Measurements from ENCODE around the gene RELL2.
A peak's percentile ranks its signal among the peaks of the same experiment; 100 is the strongest.

RELL2 gene, protein sequence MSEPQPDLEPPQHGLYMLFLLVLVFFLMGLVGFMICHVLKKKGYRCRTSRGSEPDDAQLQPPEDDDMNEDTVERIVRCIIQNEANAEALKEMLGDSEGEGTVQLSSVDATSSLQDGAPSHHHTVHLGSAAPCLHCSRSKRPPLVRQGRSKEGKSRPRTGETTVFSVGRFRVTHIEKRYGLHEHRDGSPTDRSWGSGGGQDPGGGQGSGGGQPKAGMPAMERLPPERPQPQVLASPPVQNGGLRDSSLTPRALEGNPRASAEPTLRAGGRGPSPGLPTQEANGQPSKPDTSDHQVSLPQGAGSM

DNA sequence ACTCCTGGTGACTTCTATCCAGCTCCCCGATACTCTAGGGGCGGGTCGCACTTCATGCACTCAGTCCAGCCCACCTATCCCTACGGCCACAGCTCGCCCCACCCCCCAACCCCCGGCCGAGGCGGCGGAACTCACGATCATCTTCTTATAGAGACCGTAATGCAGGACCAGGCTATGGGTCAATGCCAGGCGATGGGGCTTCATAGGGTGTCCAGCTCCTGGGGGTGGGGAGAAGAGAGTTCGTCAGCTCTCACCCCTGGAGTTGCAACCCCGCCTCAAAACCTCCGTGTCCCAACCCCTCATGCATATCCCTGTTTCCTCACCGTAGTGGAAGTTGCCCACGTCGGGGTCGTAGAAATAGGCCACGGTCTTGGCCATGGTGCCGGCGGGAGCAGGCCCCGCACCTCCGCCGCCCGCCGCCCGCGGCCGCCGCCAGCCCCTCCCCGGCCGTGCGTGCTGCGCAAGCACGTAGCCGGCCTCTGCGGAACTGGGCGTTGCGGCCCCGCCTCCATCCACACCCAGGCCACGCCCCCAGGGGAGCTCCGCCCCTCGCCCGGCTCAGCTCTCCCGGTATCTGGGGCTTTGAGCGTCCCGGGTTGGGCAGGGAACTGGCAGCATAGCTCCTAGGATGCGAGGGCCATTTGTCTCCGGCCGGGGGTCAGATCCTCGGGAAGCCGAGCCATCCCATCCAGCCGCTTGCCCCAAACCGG is at the start of gene RELL2, which contains the start of gene HDAC3:
Gene RELL2, plus strand, starts transcription at position 585 of the 710 bp plus-strand sequence. CDS start 1,229 bp downstream, outside the sequence.
Gene HDAC3, minus strand, starts transcription at position 437 of the 710 bp plus-strand sequence. Its CDS starts 59 bp downstream, at position 378.
- H3K4me3 ChIP-seq (ENCODE audit: low read depth, low read length) = peak within 1 kb of the TSS; percentile 92
- H3K9me3 ChIP-seq (ENCODE audit: control insufficient read depth, insufficient read depth, low read length) = no peaks in the 10 kb centered on the region
- H3K27ac ChIP-seq (ENCODE audit: low read depth, low read length) = peak within 1 kb of the TSS; percentile 85
- H3K36me3 ChIP-seq (ENCODE audit: control insufficient read depth, insufficient read depth, low read length) = peaks cover 37% of the 10 kb centered on the region
- H3K4me1 ChIP-seq (ENCODE audit: control insufficient read depth, insufficient read depth, low read length) = peaks cover 12% of the 10 kb centered on the region
- H3K9ac ChIP-seq (ENCODE audit: low read depth, low read length) = peak within 1 kb of the TSS; percentile 77
- H3K27me3 ChIP-seq (ENCODE audit: control insufficient read depth, insufficient read depth, low read length) = no peaks in the 10 kb centered on the region

DNA sequence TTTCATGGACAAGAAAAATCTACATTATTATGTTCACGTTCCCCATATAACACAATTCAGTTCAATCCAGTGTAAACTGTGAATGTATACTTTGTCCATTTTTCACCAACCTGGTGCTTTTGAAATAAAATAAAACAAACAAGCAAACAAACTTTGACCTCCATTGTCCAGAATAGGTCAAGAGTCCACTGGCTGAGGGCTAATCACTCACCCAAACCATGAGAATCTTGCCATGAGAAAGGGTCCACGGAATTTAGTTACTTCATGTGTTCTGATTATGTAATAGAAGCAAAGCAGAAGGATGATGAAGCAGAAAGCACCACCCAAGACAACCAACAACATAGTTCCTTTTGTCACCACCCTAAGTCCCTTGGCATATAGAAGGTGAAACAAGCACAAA is 46.7 kb upstream of the RELL2 start:
- Histone ChIP-seq H3K4me3 (ENCODE audit: low read depth, low read length) (no peak overlapping the region), H3K4me1 (ENCODE audit: control insufficient read depth, insufficient read depth, low read length) (no peaks in the 10 kb centered on the region), H3K27ac (ENCODE audit: low read depth, low read length) (no peak overlapping the region), H3K27me3 (ENCODE audit: control insufficient read depth, insufficient read depth, low read length) (no peaks in the 10 kb centered on the region), H3K9ac (ENCODE audit: low read depth, low read length) (no peak overlapping the region), H3K36me3 (ENCODE audit: control insufficient read depth, insufficient read depth, low read length) (peaks cover 27% of the 10 kb centered on the region), H3K9me3 (ENCODE audit: control insufficient read depth, insufficient read depth, low read length) (no peaks in the 10 kb centered on the region)

DNA sequence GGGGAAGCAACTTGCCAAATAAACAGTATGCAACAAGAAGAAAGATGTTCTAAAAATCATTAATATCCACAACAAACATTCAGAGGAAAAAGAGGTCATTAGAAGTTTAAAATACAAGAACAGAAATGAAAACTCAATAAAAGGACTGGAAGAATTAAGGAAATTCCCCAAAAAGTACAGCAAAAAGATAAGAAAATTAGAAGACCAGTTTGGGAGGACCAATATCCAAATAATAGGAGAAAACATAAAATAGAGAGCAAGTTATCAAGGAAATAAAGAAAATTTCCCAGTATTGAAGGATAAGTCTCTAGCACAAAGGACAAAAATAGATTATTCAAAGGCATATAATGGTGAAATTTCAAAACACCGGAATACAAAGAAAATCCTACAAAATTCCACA is 39.9 kb upstream of the RELL2 start:
- Histone ChIP-seq H3K36me3 (ENCODE audit: control insufficient read depth, insufficient read depth, low read length) (no peaks in the 10 kb centered on the region), H3K4me1 (ENCODE audit: control insufficient read depth, insufficient read depth, low read length) (no peaks in the 10 kb centered on the region), H3K9me3 (ENCODE audit: control insufficient read depth, insufficient read depth, low read length) (no peaks in the 10 kb centered on the region)

DNA sequence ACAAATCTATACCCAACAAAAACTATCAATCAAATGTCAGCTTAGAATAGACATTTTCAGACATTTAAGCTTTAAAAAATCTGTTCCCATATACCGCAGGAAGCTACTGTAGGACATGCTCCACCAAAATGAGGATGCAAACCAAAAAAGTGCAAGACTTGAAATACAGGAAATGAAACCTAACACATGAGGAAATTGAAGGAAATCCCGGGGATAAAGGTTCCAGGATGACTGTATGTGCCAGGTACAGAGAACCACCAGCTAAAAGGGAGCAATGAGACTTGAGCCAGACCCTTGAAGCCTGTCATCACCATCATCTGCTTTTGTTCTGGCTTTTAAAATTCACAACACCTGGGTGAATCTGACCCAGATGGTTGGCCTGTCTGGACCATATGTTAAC is 39.4 kb upstream of the RELL2 start:
- Histone ChIP-seq H3K9ac (ENCODE audit: low read depth, low read length) (no peak overlapping the region), H3K36me3 (ENCODE audit: control insufficient read depth, insufficient read depth, low read length) (no peaks in the 10 kb centered on the region), H3K27ac (ENCODE audit: low read depth, low read length) (no peak overlapping the region)

More for the DNA sequence above, 39.9 kb upstream of the RELL2 start:
- H3K27me3 ChIP-seq (ENCODE audit: control insufficient read depth, insufficient read depth, low read length) = no peaks in the 10 kb centered on the region
- no peak overlapping the region for H3K9ac ChIP-seq (ENCODE audit: low read depth, low read length)
- H3K27ac ChIP-seq (ENCODE audit: low read depth, low read length) = no peak overlapping the region
- H3K4me3 ChIP-seq (ENCODE audit: low read depth, low read length) = no peak overlapping the region

DNA sequence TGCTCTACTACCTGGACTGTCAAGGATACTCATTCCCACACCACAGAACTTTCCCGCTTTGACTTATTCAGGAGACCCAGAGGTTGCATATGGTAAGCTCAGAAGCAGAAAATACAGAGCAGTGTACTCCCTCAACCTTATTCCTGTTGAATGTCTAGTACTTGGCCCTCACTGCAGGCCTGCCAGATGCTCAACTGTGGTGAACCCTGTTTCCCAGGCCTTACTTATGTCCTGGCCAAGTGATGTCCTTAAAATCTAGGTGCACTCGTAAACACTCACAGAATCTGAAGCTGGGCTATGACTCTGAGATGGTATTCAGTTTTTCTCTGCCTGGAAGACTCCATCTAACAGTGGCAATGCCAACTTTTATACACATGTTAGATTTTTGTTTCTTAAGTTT is 39.0 kb upstream of the RELL2 start:
- H3K9ac ChIP-seq (ENCODE audit: low read depth, low read length) = no peak overlapping the region
- no peaks in the 10 kb centered on the region for H3K27me3 ChIP-seq (ENCODE audit: control insufficient read depth, insufficient read depth, low read length)
- H3K4me1 ChIP-seq (ENCODE audit: control insufficient read depth, insufficient read depth, low read length) = no peaks in the 10 kb centered on the region
- no peaks in the 10 kb centered on the region for H3K36me3 ChIP-seq (ENCODE audit: control insufficient read depth, insufficient read depth, low read length)
- no peaks in the 10 kb centered on the region for H3K9me3 ChIP-seq (ENCODE audit: control insufficient read depth, insufficient read depth, low read length)
- H3K27ac ChIP-seq (ENCODE audit: low read depth, low read length) = no peak overlapping the region
- H3K4me3 ChIP-seq (ENCODE audit: low read depth, low read length) = no peak overlapping the region

More for the DNA sequence above, 39.4 kb upstream of the RELL2 start:
- Histone ChIP-seq H3K9me3 (ENCODE audit: control insufficient read depth, insufficient read depth, low read length) (no peaks in the 10 kb centered on the region), H3K4me1 (ENCODE audit: control insufficient read depth, insufficient read depth, low read length) (no peaks in the 10 kb centered on the region), H3K4me3 (ENCODE audit: low read depth, low read length) (no peak overlapping the region), H3K27me3 (ENCODE audit: control insufficient read depth, insufficient read depth, low read length) (no peaks in the 10 kb centered on the region)

DNA sequence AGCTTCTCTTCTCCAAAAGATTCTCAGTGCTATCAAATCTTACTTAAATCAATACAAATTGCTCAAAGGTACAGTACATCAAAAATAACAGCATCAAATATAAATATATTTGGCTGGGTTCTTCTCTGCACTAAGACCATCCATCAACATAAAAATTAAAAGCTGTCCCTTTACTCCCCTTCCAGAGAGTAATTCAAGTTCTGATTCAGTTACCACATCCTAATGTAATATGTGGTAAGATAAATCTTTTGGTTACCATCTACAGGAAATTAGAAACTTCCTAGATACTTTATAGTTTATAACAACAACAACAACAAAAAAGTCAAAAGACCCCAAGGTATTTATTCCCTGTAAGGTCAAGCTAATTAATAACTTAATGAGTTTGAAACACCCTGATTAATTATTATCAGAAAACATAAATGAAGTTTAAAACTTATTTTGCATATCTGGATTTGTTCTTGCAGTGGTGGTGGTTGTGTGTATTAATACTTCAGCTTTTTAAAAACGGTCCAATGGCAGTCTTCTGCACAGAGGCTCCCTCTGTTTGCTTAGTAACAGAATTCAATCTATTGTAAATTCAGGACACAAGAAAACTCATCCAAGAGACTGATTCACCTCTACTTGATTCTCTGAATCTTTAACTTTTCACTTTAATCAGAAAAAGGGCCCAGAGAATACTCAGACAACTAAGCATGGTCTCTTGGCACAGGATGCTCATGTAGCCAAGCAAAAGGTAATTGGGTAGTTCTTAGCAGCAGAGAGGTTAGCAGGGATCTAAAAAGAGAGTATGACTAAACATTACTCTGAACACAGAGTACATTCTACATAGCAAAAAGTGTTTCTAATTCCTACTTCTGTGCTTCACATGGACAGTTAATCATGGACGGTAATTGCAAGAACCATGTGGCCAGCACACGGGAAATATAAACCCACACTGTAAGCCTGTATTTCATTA is 38.1 kb upstream of the RELL2 start:
- H3K9ac ChIP-seq (ENCODE audit: low read depth, low read length) = no peak overlapping the region
- no peaks in the 10 kb centered on the region for H3K27me3 ChIP-seq (ENCODE audit: control insufficient read depth, insufficient read depth, low read length)
- no peaks in the 10 kb centered on the region for H3K4me1 ChIP-seq (ENCODE audit: control insufficient read depth, insufficient read depth, low read length)
- H3K4me3 ChIP-seq (ENCODE audit: low read depth, low read length) = no peak overlapping the region
- H3K9me3 ChIP-seq (ENCODE audit: control insufficient read depth, insufficient read depth, low read length) = no peaks in the 10 kb centered on the region
- no peak overlapping the region for H3K27ac ChIP-seq (ENCODE audit: low read depth, low read length)
- H3K36me3 ChIP-seq (ENCODE audit: control insufficient read depth, insufficient read depth, low read length) = no peaks in the 10 kb centered on the region

DNA sequence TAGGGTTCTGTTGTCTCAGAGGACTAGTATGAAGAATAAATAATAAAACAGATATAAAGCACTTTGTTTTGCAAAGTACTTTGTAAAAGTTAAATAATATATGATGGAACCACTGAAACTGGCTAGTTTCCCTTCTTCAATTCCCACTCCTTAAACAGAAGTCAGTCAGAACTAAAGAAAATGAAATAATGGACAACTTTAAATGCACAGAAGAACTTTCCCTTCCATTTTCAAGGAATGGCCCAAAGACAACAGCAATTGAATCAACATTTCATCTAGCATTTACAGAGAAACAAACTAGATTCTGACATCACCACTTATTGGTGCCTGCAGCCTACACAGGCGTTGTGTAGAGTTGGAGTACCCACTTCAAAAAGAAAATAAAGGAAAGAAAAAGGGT is 34.2 kb upstream of the RELL2 start:
- no peak overlapping the region for H3K27ac ChIP-seq (ENCODE audit: low read depth, low read length)
- peaks cover 5% of the 10 kb centered on the region; the same call in 1 of the 2 replicates for H3K4me1 ChIP-seq (ENCODE audit: control insufficient read depth, insufficient read depth, low read length)
- H3K36me3 ChIP-seq (ENCODE audit: control insufficient read depth, insufficient read depth, low read length) = no peaks in the 10 kb centered on the region
- H3K27me3 ChIP-seq (ENCODE audit: control insufficient read depth, insufficient read depth, low read length) = no peaks in the 10 kb centered on the region
- H3K9ac ChIP-seq (ENCODE audit: low read depth, low read length) = no peak overlapping the region
- H3K4me3 ChIP-seq (ENCODE audit: low read depth, low read length) = no peak overlapping the region
- no peaks in the 10 kb centered on the region for H3K9me3 ChIP-seq (ENCODE audit: control insufficient read depth, insufficient read depth, low read length)

DNA sequence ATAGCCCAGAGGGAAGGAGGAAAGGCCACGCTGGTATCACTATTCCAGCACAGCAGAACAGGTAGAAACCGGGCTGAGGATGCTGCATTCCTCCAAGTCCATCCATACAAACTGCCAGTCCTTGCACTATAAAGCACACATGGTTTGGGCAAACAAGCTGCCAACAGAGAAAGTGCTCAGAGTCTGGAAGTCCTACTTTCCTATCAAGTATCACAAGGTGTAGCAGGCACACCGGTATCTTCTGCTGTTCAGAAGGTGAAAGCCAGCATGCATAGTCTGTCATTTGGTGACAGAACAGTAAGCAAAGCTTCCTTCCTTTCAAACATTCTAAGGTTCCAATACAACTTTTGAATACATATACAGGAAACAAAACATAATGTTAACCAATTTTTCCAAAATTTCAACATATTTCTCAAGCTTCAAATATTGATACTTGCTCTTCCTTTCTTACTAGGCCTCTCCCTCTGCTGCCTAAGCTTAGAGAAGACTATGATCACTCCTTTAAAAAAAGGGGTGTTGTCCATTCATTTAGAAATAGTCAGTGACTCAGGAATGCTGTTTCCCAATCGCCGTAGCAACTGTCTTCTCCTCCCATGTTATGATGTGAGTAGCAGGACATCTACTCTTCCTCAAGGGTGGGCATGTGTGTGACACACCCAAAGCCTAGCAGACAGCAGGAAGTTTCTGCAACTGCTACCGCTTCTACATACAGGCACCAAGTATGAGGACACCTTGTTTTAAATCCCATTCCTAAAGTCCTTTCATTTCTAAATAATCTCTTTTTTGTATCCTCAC is 32.7 kb upstream of the RELL2 start:
- Histone ChIP-seq H3K27me3 (ENCODE audit: control insufficient read depth, insufficient read depth, low read length) (no peaks in the 10 kb centered on the region), H3K4me1 (ENCODE audit: control insufficient read depth, insufficient read depth, low read length) (peaks cover 5% of the 10 kb centered on the region; the same call in 1 of the 2 replicates), H3K9ac (ENCODE audit: low read depth, low read length) (no peak overlapping the region), H3K4me3 (ENCODE audit: low read depth, low read length) (no peak overlapping the region), H3K27ac (ENCODE audit: low read depth, low read length) (peak overlapping the region; percentile 16), H3K9me3 (ENCODE audit: control insufficient read depth, insufficient read depth, low read length) (no peaks in the 10 kb centered on the region), H3K36me3 (ENCODE audit: control insufficient read depth, insufficient read depth, low read length) (no peaks in the 10 kb centered on the region; the same call in 1 of the 2 replicates)

DNA sequence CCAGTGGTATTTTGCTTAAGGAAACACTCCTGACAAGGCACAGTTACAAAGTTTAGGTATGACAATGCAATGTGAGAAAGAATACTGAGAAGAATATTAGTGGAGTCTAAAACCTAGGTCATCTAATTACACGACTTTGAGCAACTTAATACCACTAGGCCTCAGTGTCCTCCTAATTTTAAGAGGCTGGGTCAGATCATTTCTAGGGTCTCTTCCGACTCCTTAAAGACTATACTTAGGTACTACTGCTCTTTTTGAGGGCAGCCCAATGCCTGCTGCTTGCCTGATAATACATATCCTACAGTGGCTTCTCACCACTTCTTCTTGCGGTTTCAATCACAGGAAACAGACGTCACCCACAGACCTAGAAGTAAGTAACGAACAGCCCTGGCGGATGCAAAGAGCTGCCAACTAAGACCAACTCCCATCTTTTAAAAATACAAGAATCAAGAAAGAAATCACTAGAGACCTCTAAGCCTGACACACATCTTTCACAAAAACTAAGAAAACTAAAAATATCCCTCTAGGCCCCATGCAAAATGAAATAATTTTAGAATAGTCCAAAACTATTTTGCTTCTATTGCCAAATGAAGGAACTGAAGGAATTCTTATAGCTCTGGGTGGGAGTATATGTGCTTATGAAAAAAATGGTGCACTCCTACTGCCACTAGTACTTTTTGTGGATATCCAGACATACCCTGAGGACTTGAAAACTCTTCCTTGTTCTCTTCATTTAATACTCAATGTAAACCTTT is 31.1 kb upstream of the RELL2 start:
- Histone ChIP-seq H3K27me3 (ENCODE audit: control insufficient read depth, insufficient read depth, low read length) (no peaks in the 10 kb centered on the region), H3K9me3 (ENCODE audit: control insufficient read depth, insufficient read depth, low read length) (no peaks in the 10 kb centered on the region), H3K4me3 (ENCODE audit: low read depth, low read length) (no peak overlapping the region), H3K4me1 (ENCODE audit: control insufficient read depth, insufficient read depth, low read length) (peaks cover 5% of the 10 kb centered on the region; the same call in 1 of the 2 replicates), H3K36me3 (ENCODE audit: control insufficient read depth, insufficient read depth, low read length) (no peaks in the 10 kb centered on the region; the same call in 1 of the 2 replicates), H3K9ac (ENCODE audit: low read depth, low read length) (no peak overlapping the region), H3K27ac (ENCODE audit: low read depth, low read length) (no peak overlapping the region)
